GM12865 (cell line): ENCODE results near the gene MYBL2.

Source experiments
- DNase-seq: peaks from one replicate; pipeline ENCODE4 v3.0.0; 2010; ENCODE audit warnings: low read depth
- H3K4me3 ChIP-seq: 2 replicates; pipeline ENCODE4 v1.5.1; 2011; ENCODE audit warnings: mild to moderate bottlenecking, low read depth, low read length, control low read depth
- CTCF ChIP-seq: IDR thresholded peaks from 2 replicates; pipeline ENCODE4 v1.5.1; 2011; ENCODE audit warnings: low read length, control low read depth, low read depth, inconsistent platforms; ENCODE audit not compliant: insufficient read depth; ENCODE audit errors: missing control alignments

Gene MYBL2

GRCh38 chr20:43655937-43656336 lies 11.0 kb upstream of the MYBL2 start:
- DNase-seq: no peak
- H3K4me3 ChIP-seq: no peak overlapping the region
- no peak for TF ChIP-seq CTCF

- TF ChIP-seq CTCF: peak; percentile 14
- peak; percentile 29 for DNase-seq
- H3K4me3 ChIP-seq: peak overlapping the region; percentile 100
Observed at GRCh38 chr20:43658069-43658722, 8.7 kb upstream of the MYBL2 start.

- H3K4me3 ChIP-seq: no peak overlapping the region
- TF ChIP-seq CTCF: no peak
- no peak for DNase-seq
Observed at GRCh38 chr20:43658723-43659419, 8.0 kb upstream of the MYBL2 start.

- H3K4me3 ChIP-seq: no peak overlapping the region
- DNase-seq: no peak
- TF ChIP-seq CTCF: no peak
Observed at GRCh38 chr20:43662943-43663655, 3.8 kb upstream of the MYBL2 start.

GRCh38 chr20:43665466-43666176 lies 1.3 kb upstream of the MYBL2 start:
- no peak for DNase-seq
- no peak overlapping the region for H3K4me3 ChIP-seq
- TF ChIP-seq CTCF: no peak

- no peak for TF ChIP-seq CTCF
- H3K4me3 ChIP-seq: peak overlapping the region; percentile 74
- peak; percentile 54 for DNase-seq
Observed at GRCh38 chr20:43667341-43668132, 623 bp downstream of the MYBL2 start.
